ENCODE measurements around the gene AUTS2. TPM values are rescaled to one million over a fixed set of nuclear protein-coding genes. Genes with fewer than 3 reads are reported as not detected.
A peak's percentile ranks its signal among the peaks of the same experiment; 100 is the strongest.

The AUTS2 gene
- total RNA-seq, 1 experiment from 2014 or later: 256 TPM

- no peak for TF ChIP-seq CTCF (conservative IDR thresholded peaks at IDR 0.05)
- no peak for DNase-seq
- Histone ChIP-seq H2BK120ac (ENCODE audit: low read depth, low read length, poor library complexity, severe bottlenecking) (no peak overlapping the region), H3K9ac (ENCODE audit: extremely low read depth, insufficient read length, low read length) (no peak overlapping the region), H3K4ac (ENCODE audit: low read depth, low read length) (no peak overlapping the region), H3K79me2 (ENCODE audit: insufficient read depth, low read length) (no peaks in the 10 kb centered on the region), H2AFZ (ENCODE audit: low read length) (no peak overlapping the region), H3K27me3 (ENCODE audit: insufficient read depth, low read length) (no peaks in the 10 kb centered on the region), H2BK5ac (ENCODE audit: insufficient read length, low read length) (no peak overlapping the region), H3K18ac (ENCODE audit: insufficient read length, low read depth, low read length) (no peak overlapping the region), H4K5ac (ENCODE audit: insufficient read length, low read depth, low read length) (no peak overlapping the region), H3K27ac (ENCODE audit: insufficient read length, low read depth, low read length) (no peak overlapping the region), H3T11ph (ENCODE audit: low read length) (no peak overlapping the region), H3K9me3 (ENCODE audit: control insufficient read depth, low read depth, low read length) (no peaks in the 10 kb centered on the region), H2AK5ac (ENCODE audit: insufficient read length, low read length) (no peak overlapping the region), H3K56ac (ENCODE audit: insufficient read length, low read depth, low read length) (no peak overlapping the region), H2BK15ac (ENCODE audit: low read depth, low read length) (no peak overlapping the region), H3K4me1 (ENCODE audit: insufficient read depth, low read length) (no peaks in the 10 kb centered on the region), H4K20me1 (ENCODE audit: control insufficient read depth, insufficient read depth, insufficient read length) (no peaks in the 10 kb centered on the region), H3K23me2 (ENCODE audit: insufficient read length, low read depth, low read length, poor library complexity, severe bottlenecking) (peaks cover 3% of the 10 kb centered on the region), H4K8ac (replicated peaks; ENCODE audit: insufficient read length, low read depth, low read length) (no peak overlapping the region), H3K14ac (ENCODE audit: insufficient read depth, low read length) (no peak overlapping the region), H4K91ac (ENCODE audit: insufficient read length, low read depth, low read length) (no peak overlapping the region), H3K4me2 (ENCODE audit: insufficient read depth, insufficient read length, low read length) (no peak overlapping the region), H3K79me1 (ENCODE audit: insufficient read depth, low read depth, low read length, poor library complexity, severe bottlenecking) (no peaks in the 10 kb centered on the region), H2BK12ac (ENCODE audit: insufficient read length, low read depth, low read length) (no peak overlapping the region), H3K23ac (ENCODE audit: insufficient read length, low read depth, low read length) (no peak overlapping the region), H2BK20ac (ENCODE audit: low read depth, low read length, poor library complexity, severe bottlenecking) (no peak overlapping the region)
- H3K36me3 Mint-ChIP-seq (ENCODE audit: insufficient read depth in 1 of 3, low read depth in 3 of 3): no peaks in the 10 kb centered on the region; a peak in 1 of 7 replicates
- peak overlapping the region in 1 of 3 experiments; percentile 63; a peak in 1 of 7 replicates for H3K27ac Mint-ChIP-seq
- peaks cover 2% of the 10 kb centered on the region; the same call in 1 of the 2 replicates for H3K27me3 Mint-ChIP-seq (ENCODE audit: low read depth)
- no CpG with 5 or more reads among the region's 8 CpGs for WGBS (ENCODE audit: extremely low coverage, insufficient read length, low lambda C conversion rate)
- H3K4me3 Mint-ChIP-seq: no peak overlapping the region
- no peaks in the 10 kb centered on the region for H3K9me3 Mint-ChIP-seq
- H3K4me1 Mint-ChIP-seq: peaks cover 40 to 50% of the 10 kb centered on the region in 2 experiments
Observed at GRCh38 chr7:70659263-70659662, 1061.0 kb downstream of the AUTS2 start.

Data from H9 (cell line).